Large intestine (tissue), 3 donors: ENCODE measurements around the gene CCSER1. TPM values are rescaled to one million over a fixed set of nuclear protein-coding genes. Genes with fewer than 3 reads are reported as not detected.
A peak's percentile ranks its signal among the peaks of the same experiment; 100 is the strongest.

Source experiments
- DNase-seq, 2 donors: peaks; one replicate each; pipeline versions ENCODE4 v3.0.0 to v3.0.0-alpha.2; 2013
- H3K27ac ChIP-seq: one replicate; pipeline ENCODE4 v1.5.1; 2013; ENCODE audit warnings: low read length
- H3K27me3 ChIP-seq: 2 replicates; pipeline ENCODE4 v1.6.1; 2013; ENCODE audit warnings: low read length; ENCODE audit not compliant: control insufficient read depth, insufficient read depth
- H3K36me3 ChIP-seq: 2 replicates; pipeline ENCODE4 v1.6.1; 2013; ENCODE audit warnings: low read length; ENCODE audit not compliant: control insufficient read depth, insufficient read depth
- H3K4me1 ChIP-seq: one replicate; pipeline ENCODE4 v1.6.1; 2013; ENCODE audit warnings: low read length; ENCODE audit not compliant: control insufficient read depth, insufficient read depth
- H3K4me3 ChIP-seq: one replicate; pipeline ENCODE4 v1.5.1; 2013; ENCODE audit warnings: low read length
- H3K9me3 ChIP-seq: one replicate; pipeline ENCODE4 v1.6.1; 2013; ENCODE audit warnings: mild to moderate bottlenecking, low read depth, low read length, moderate library complexity; ENCODE audit not compliant: control insufficient read depth
- WGBS: methylation state at CpG from one replicate; pipeline ENCODE4 v1.1.5; 2013; ENCODE audit warnings: low lambda C conversion rate; ENCODE audit not compliant: insufficient coverage; 5-methylcytosine and 5-hydroxymethylcytosine counted together
- polyA plus RNA-seq: library from polyadenylated mRNA; unstranded; fragments of 120-200 nt; gene quantifications from one replicate; pipeline ENCODE4 v1.2.1, GENCODE V29; 2013

CCSER1 gene
- polyA plus RNA-seq, 1 donor: 9.5 TPM

GRCh38 chr4:90162566-90162965 is 35.4 kb downstream of the CCSER1 start:
- no peaks in the 10 kb centered on the region for H3K9me3 ChIP-seq
- no CpG with 5 or more reads among the region's 1 CpG for WGBS

GRCh38 chr4:90163872-90164271 is 36.7 kb downstream of the CCSER1 start:
- no peaks in the 10 kb centered on the region for H3K27me3 ChIP-seq
- no peak overlapping the region for H3K27ac ChIP-seq
- H3K4me1 ChIP-seq: no peaks in the 10 kb centered on the region
- DNase-seq: no peak
- no CpG with 5 or more reads among the region's 1 CpG for WGBS
- H3K4me3 ChIP-seq: no peak overlapping the region
- no peaks in the 10 kb centered on the region for H3K9me3 ChIP-seq
- H3K36me3 ChIP-seq: no peaks in the 10 kb centered on the region

More at GRCh38 chr4:90162566-90162965, 35.4 kb downstream of the CCSER1 start:
- no peak overlapping the region for H3K27ac ChIP-seq
- no peak for DNase-seq
- no peaks in the 10 kb centered on the region for H3K4me1 ChIP-seq
- H3K27me3 ChIP-seq: no peaks in the 10 kb centered on the region
- no peak overlapping the region for H3K4me3 ChIP-seq
- no peaks in the 10 kb centered on the region for H3K36me3 ChIP-seq

- Histone ChIP-seq H3K27me3 (no peaks in the 10 kb centered on the region), H3K36me3 (no peaks in the 10 kb centered on the region), H3K9me3 (no peaks in the 10 kb centered on the region), H3K4me3 (no peak overlapping the region), H3K27ac (no peak overlapping the region), H3K4me1 (no peaks in the 10 kb centered on the region)
- no CpG with 5 or more reads among the region's 5 CpGs for WGBS
- DNase-seq: no peak
Observed at GRCh38 chr4:90165883-90166282, 38.7 kb downstream of the CCSER1 start.

GRCh38 chr4:90171491-90171890 is 44.3 kb downstream of the CCSER1 start:
- H3K9me3 ChIP-seq: no peaks in the 10 kb centered on the region

GRCh38 chr4:90174621-90175023 is 47.4 kb downstream of the CCSER1 start:
- WGBS: 56% methylated on average over 1 of the region's 3 CpGs
- Histone ChIP-seq H3K4me1 (no peaks in the 10 kb centered on the region), H3K9me3 (no peaks in the 10 kb centered on the region), H3K27ac (no peak overlapping the region), H3K36me3 (no peaks in the 10 kb centered on the region), H3K4me3 (no peak overlapping the region), H3K27me3 (no peaks in the 10 kb centered on the region)
- peak; percentile 7 to 30 for DNase-seq

More at GRCh38 chr4:90171491-90171890, 44.3 kb downstream of the CCSER1 start:
- H3K27me3 ChIP-seq: no peaks in the 10 kb centered on the region
- no peaks in the 10 kb centered on the region for H3K36me3 ChIP-seq
- H3K27ac ChIP-seq: no peak overlapping the region
- DNase-seq: no peak
- whole genome bisulfite sequencing: no CpG with 5 or more reads among the region's 2 CpGs
- no peaks in the 10 kb centered on the region for H3K4me1 ChIP-seq
- H3K4me3 ChIP-seq: no peak overlapping the region

- Histone ChIP-seq H3K4me3 (no peak overlapping the region), H3K9me3 (no peaks in the 10 kb centered on the region), H3K27me3 (no peaks in the 10 kb centered on the region), H3K36me3 (no peaks in the 10 kb centered on the region), H3K27ac (no peak overlapping the region), H3K4me1 (peaks cover 7% of the 10 kb centered on the region)
- peak; percentile 70 to 80 for DNase-seq
- WGBS: 33% methylated on average over 1 of the region's 1 CpG
Observed at GRCh38 chr4:90181644-90182043, 54.5 kb downstream of the CCSER1 start.

- Histone ChIP-seq H3K4me3 (no peak overlapping the region), H3K4me1 (peaks cover 7% of the 10 kb centered on the region), H3K27me3 (no peaks in the 10 kb centered on the region), H3K9me3 (no peaks in the 10 kb centered on the region), H3K27ac (no peak overlapping the region), H3K36me3 (no peaks in the 10 kb centered on the region)
- peak; percentile 26 to 72 for DNase-seq
- no CpG with 5 or more reads among the region's 3 CpGs for WGBS
Observed at GRCh38 chr4:90183254-90183653, 56.1 kb downstream of the CCSER1 start.

- no peak overlapping the region for H3K4me3 ChIP-seq
- no peaks in the 10 kb centered on the region for H3K9me3 ChIP-seq
- peak in 1 of 2 donors; percentile 11 for DNase-seq
- no peaks in the 10 kb centered on the region for H3K36me3 ChIP-seq
- no peak overlapping the region for H3K27ac ChIP-seq
- 83% methylated on average over 1 of the region's 1 CpG for WGBS
- peaks cover 7% of the 10 kb centered on the region for H3K4me1 ChIP-seq
- no peaks in the 10 kb centered on the region for H3K27me3 ChIP-seq
Observed at GRCh38 chr4:90184560-90184959, 57.4 kb downstream of the CCSER1 start.

GRCh38 chr4:90185416-90185815 is 58.2 kb downstream of the CCSER1 start:
- H3K27ac ChIP-seq: no peak overlapping the region
- no peak overlapping the region for H3K4me3 ChIP-seq
- H3K27me3 ChIP-seq: no peaks in the 10 kb centered on the region
- DNase-seq: no peak
- H3K9me3 ChIP-seq: no peaks in the 10 kb centered on the region
- H3K36me3 ChIP-seq: no peaks in the 10 kb centered on the region
- WGBS: 88% methylated on average over 1 of the region's 1 CpG
- H3K4me1 ChIP-seq: peaks cover 7% of the 10 kb centered on the region

GRCh38 chr4:90186229-90186628 is 59.0 kb downstream of the CCSER1 start:
- Histone ChIP-seq H3K9me3 (no peaks in the 10 kb centered on the region), H3K4me1 (peaks cover 7% of the 10 kb centered on the region), H3K36me3 (no peaks in the 10 kb centered on the region), H3K27me3 (no peaks in the 10 kb centered on the region), H3K27ac (no peak overlapping the region), H3K4me3 (no peak overlapping the region)
- DNase-seq: no peak
- no CpG with 5 or more reads among the region's 1 CpG for WGBS

- Histone ChIP-seq H3K27me3 (no peaks in the 10 kb centered on the region), H3K27ac (no peak overlapping the region), H3K4me3 (no peak overlapping the region), H3K9me3 (no peaks in the 10 kb centered on the region), H3K4me1 (no peaks in the 10 kb centered on the region), H3K36me3 (no peaks in the 10 kb centered on the region)
- no peak for DNase-seq
- WGBS: 83% methylated on average over 2 of the region's 5 CpGs
Observed at GRCh38 chr4:90187148-90187884, 60.1 kb downstream of the CCSER1 start.
